ENCODE measurements around the gene ATP1A1.

ATP1A1 gene

DNA sequence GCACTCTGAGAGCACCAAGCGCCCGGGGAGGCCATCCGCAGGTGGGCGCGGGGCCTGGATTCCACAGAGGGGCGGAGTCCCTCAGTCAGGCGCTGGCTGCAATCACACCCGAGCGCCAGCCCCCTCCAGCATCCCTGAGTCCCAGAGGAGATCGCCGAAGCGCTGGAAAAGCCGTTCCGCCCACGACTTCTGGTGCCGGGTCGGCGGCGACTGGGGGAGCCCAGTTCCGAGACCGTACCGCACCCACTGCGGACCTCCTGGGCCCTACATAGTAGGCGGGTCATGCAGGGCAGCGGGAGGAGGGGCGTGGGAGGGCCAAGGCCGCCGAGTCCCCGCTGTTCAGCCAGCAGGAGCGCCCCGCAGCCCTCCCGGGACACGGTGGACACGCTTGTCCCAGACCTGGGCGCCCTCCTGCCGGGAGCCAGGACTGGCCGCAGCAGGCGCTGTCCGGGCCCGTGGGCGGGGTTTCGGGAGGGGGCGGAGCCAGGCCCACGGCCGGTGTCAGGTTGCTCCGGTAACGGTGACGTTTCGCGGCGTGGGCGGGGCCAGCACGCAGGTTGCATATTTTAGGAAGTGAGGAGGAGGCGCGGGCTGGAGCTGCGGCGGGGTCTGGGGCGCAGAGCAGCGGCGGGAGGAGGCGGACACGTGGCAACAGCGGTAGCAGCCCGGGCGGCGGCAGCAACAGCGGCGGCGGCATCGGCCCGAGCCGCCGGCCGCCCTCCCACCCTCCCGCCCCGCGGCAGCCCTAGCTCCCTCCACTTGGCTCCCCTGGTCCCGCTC, at the start of gene ATP1A1:
Gene ATP1A1 (plus strand): TSS at position 594 of the 780 bp plus-strand sequence. CDS start 268 bp downstream, outside the sequence.
- DNase-seq (ENCODE audit: low read depth): peak; percentile 72

DNA sequence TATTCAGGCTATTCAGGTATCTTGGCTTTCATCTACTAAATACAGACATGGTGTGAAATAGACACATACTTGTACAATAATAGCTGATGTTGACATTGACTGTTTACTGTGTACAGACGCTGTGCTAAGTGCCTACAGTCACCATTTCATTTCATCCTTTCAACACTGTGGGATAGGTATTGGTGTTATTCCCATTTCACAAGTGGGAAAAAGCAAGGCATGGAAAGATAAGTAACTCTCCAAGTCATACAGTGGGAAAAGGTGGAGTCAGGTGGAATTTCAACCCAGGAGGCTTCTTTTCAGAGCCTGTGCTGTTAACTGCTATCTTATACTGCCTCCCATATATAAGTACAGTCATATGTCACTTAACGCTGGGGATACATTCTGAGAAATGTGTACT, 49.6 kb upstream of the ATP1A1 start:
- DNase-seq (ENCODE audit: low read depth): no peak

GRCh38 chr1:116324411-116324810, 48.6 kb upstream of the ATP1A1 start:
- DNase-seq (ENCODE audit: low read depth): no peak

- no peak for DNase-seq (ENCODE audit: low read depth)
Observed at GRCh38 chr1:116325104-116325503, 47.9 kb upstream of the ATP1A1 start.

GRCh38 chr1:116325922-116326321, 47.1 kb upstream of the ATP1A1 start:
- DNase-seq (ENCODE audit: low read depth): no peak

DNA sequence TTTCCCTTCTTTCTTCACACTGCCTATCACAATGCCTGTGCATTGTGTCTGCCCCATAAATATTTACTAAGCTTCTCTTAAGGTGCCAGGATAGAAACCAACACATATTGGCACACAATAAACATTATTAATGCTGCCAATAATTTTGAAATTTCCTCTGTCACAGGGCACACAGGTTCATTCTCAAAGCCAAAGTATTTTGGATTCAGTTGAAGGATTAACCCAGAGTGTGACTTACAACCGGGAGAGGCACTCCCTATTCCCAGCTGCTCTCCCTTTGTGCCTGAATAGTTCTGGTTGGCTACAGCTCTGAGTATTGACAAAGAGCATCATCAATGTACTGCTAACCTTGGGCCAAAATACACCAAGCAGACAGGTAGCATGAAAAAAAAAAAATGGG, 46.6 kb upstream of the ATP1A1 start:
- no peak for DNase-seq (ENCODE audit: low read depth)

DNA sequence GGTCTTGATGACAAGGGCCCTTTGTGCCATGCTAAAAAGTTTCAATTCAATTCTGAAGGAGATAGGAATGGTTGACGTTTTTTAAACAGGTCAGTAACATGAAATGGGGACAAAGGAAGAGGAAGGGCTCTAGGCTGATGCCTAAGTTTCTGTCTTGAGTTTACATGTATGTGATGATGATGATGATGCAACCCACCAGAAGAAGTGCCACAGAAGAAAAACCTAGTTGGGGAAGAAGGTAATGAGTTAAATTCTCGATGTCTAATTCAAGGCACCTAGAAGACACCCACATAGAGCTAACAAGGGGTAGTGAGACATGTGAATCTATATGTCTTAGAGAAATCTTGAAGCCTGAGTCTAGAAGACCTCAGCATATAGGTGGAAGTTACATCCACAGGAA, 44.4 kb upstream of the ATP1A1 start:
- no peak for DNase-seq (ENCODE audit: low read depth)

- no peak for DNase-seq (ENCODE audit: low read depth)
Observed at GRCh38 chr1:116329524-116330341, 43.3 kb upstream of the ATP1A1 start.

DNA sequence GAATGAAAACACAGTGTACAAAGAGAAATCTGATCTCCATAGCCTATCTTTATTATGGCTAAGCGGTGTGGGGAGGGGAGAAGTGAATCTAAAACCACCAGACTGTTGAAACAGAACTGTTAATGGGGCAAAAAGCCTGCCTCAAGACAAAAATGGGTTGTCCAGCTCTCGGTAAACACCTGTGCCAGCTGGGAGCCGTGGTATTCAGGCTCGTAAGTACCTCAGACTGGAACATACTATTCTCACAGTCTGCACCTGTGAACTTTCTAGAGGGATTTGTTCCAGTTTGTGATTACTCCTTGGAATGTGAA, 42.7 kb upstream of the ATP1A1 start:
- DNase-seq (ENCODE audit: low read depth): no peak

DNA sequence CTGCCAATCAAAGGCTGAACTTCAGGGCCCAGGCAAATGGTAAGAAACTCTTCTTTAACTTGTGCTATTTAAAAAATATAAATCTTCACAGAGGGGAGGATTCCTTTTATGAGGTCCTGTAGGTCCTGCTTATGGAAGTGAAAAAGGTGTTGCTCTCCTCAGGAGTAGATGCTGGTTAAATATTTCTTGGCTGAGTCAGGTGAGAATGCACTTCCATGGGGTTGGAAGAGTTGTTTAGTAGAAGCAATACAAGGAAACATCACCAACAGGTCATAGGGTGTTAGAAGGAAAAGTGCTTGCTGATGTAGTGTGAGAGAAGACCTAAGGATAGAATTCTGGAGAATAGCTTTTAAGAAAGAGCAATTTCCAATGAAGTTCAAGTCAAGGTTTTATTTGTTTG, 42.2 kb upstream of the ATP1A1 start:
- DNase-seq (ENCODE audit: low read depth): no peak

DNA sequence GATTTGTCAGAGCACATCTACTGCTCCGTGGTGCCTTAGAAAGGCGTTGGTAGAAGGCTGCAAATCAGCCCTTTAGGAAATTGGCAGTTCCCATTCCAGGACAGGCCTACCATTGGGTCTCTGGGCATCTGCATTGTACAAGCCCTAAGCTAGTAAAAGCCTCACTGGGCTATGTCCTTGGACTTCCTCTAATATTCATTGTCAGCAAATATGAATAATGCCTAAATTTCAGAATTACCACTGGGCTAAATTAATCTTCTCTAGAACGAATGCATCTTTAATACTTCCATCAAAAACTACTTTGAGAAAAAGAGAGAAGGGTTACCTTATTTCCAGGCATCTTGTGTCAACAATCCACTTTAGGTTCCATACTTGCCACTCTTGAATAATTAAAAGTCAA, 41.5 kb upstream of the ATP1A1 start:
- no peak for DNase-seq (ENCODE audit: low read depth)

DNA sequence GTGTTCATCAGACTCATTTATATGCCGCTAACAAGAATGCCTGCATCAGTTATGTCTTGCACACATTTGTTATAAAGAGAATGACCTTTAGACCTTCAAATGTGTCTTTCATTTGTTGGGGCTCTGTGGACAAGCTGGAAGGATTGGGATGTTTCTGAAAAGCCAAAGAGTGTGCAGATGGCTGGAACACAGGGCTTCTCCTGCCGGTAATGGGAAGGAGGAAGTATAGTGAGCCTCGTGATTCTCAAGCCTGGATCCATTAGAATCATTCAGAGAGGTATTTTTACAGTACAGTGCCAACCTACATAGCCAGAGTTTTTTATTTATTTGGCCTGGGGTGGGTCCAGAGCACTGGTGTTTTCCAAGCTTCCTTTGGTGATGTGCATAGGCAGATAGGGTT, 40.6 kb upstream of the ATP1A1 start:
- no peak for DNase-seq (ENCODE audit: low read depth)

- DNase-seq (ENCODE audit: low read depth): no peak
Observed at GRCh38 chr1:116333171-116334014, 39.7 kb upstream of the ATP1A1 start.

DNA sequence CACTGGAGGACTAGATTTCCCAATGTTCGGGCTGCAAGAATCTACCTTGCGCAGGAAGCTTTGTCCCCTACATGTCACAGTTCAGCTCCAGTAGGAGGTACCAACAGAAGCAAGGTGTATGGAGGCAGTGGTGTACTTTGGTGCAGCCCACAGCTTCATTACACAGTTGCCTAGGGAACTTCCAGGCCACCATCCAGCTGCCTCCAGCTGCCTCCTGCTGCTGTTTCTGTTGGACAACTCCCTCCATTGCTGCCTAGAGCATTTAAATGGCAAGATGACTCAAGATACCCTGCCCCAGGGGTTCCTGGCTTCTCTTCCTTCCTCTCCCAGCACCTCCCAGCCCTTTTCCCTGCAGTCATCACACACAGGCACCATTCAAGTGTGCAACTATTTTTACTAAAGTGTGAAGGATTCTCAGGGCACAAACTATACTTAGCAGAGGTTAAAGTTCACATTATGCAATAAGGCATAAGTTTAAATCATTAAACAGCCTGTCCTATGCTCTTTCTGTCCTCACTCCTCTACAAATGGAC, 39.0 kb upstream of the ATP1A1 start:
- DNase-seq (ENCODE audit: low read depth): no peak

GRCh38 chr1:116334868-116335635, 38.0 kb upstream of the ATP1A1 start:
- DNase-seq (ENCODE audit: low read depth): no peak

DNA sequence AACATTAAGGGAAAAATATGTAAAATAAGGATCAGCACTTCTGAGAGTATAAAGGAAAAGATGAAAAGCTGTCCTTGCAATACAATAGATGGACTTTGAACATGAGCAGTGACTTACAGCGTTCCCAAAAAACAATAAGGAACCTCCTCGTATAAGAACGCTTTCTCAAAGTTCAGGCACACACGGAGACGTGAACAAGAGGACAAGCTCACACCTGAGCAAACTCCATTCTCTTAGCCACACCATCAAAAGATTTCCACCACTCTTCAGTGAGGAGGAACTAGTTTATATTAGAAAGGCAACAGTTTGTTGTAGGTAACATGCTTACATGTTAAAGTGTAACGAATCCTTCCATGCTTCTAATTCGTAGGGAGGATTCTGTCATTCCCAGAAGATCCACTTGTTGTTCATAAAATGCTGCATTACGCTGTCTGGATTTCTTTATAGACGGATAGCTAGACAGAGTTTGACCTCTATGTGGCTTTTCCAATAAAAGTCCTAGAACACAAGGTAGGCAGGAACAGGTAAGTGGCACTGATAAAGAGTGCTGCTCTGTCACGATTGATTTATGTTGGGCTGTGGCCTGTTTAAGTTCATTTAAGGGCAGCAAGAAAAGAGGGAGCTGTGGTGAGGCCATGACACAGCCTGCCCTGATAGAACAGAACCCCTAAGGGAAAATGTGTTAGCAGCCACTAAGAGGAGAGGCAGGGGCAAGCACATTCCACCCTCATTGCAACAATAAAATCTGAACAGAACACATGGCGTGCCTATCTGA, 37.0 kb upstream of the ATP1A1 start:
- no peak for DNase-seq (ENCODE audit: low read depth)

- no peak for DNase-seq (ENCODE audit: low read depth)
Observed at GRCh38 chr1:116337398-116337797, 35.6 kb upstream of the ATP1A1 start.

DNA sequence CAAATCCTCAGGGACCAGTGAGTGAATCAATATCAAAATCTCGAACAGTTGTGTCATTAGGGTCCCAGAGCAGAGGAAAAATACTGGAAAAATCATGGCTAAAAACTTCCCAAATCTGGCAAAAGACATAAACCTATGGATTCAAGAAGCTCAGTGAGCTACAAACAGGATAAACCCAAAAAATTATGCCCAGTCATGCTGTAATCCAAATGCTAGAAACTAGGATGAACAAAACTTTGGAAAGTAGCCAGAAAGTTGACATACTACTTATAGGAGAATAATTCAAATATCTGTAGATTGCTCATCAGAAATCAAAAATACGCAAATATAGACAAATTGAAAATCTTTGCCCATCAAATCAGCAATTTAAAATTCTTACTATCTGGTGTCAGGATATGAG, 34.6 kb upstream of the ATP1A1 start:
- DNase-seq (ENCODE audit: low read depth): no peak

DNA sequence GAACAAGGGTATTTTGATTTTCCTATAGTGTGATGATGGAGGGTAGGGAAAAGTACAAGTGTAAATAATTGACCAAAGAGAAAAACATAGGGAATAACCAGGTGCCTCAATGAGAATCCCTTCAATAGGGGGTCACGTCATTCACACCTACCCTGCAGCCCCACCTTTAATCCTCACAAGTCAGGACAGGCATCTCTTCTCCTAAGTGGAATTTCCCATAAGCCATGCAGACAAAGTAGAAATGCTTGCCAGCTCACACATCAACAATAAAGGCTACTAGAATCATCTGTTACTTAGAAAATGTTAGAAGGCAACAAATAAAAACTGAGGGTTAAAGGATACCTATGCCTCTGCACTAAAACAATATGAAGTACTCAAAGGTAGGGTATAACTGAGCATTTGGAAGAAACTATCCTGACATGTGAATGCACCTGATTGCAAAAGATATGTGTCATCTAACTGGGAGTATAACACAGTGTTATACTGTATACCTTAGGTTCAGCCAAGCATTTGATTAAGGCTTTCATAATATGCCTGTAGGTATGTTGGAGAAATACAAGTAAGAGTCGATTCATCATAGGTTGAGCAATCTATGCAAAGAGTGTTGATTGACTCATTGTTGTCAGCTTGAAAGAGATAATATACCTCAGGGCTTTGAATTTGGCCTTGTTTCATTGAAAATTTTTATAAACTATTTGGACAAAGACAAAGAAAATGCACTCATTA, 32.4 kb upstream of the ATP1A1 start:
- no peak for DNase-seq (ENCODE audit: low read depth)

- no peak for DNase-seq (ENCODE audit: low read depth)
Observed at GRCh38 chr1:116343019-116343418, 30.0 kb upstream of the ATP1A1 start.
